Measurements from ENCODE around the gene ISCU. TPM values are rescaled to one million over a fixed set of nuclear protein-coding genes. Genes with fewer than 3 reads are reported as not detected.

ISCU gene
- polyA plus RNA-seq, 1 donor (not counting 4 experiments of a cell fraction or from before 2014, with no cell fraction given): 106 TPM

DNA sequence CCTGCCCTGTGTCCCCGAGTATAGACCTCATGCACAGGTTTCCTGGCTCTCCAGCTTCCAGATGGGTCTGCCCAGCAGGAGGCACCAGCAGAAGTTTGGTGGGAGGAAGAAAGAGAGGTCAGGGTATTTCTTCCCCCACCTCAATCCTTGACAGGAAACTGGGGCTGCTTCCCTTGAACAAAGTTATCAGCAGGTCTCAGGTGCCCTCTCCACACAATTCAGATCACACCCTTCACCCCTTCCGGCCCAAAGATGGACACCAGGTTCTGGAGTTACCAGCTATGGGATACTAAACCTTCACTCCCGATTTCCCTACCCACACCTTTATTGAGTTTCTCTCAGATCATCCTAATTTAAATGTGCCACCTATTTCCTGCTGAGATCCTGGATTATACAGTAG, 2.6 kb upstream of the ISCU start:
- H3K9me3 ChIP-seq (ENCODE audit: control insufficient read depth, low read depth, low read length): no peaks in the 10 kb centered on the region
- peaks cover 4% of the 10 kb centered on the region for H4K20me1 ChIP-seq (ENCODE audit: control insufficient read depth, extremely low read depth, insufficient read depth, low read length)
- H3K9me1 ChIP-seq (ENCODE audit: control insufficient read depth, extremely low read depth, insufficient read depth, low read length): no peaks in the 10 kb centered on the region
- H3K27ac ChIP-seq (ENCODE audit: control insufficient read depth, insufficient read depth, low read length): peak overlapping the region; percentile 99
- no peak overlapping the region for H2AFZ ChIP-seq (ENCODE audit: control insufficient read depth, low read length)
- peaks cover 7 to 20% of the 10 kb centered on the region in 2 experiments for H3K36me3 ChIP-seq (ENCODE audit: control insufficient read depth in 2 of 2, extremely low read depth in 1 of 2, insufficient read depth in 2 of 2, low read length in 2 of 2)
- H3K27me3 ChIP-seq (ENCODE audit: control insufficient read depth, extremely low read depth, insufficient read depth, low read length): no peaks in the 10 kb centered on the region
- H3K4me2 ChIP-seq (ENCODE audit: control insufficient read depth, extremely low read depth, insufficient read depth, low read depth, low read length): peak overlapping the region; percentile 98
- DNase-seq (ENCODE audit: low read depth, low spot score) (no peak), FAIRE-seq (no peak)
- peak overlapping the region; percentile 98 for H3K9ac ChIP-seq (ENCODE audit: control insufficient read depth, extremely low read depth, insufficient read depth, low read length)
- peak overlapping the region; percentile 87 to 98 (median 92) for H3K4me3 ChIP-seq (ENCODE audit: control insufficient read depth in 2 of 3, extremely low read depth in 1 of 3, insufficient read depth in 2 of 3, low read depth in 1 of 3, low read length in 3 of 3)
- H3K79me2 ChIP-seq (ENCODE audit: control insufficient read depth, insufficient read depth, low read length): peaks cover 69% of the 10 kb centered on the region
- dilution Hi-C loops (cut with MboI; ENCODE audit: extremely low pct_ligation_motif_present, low sequenced_read_pairs): no loop called here
- TF ChIP-seq, protein P1, sequence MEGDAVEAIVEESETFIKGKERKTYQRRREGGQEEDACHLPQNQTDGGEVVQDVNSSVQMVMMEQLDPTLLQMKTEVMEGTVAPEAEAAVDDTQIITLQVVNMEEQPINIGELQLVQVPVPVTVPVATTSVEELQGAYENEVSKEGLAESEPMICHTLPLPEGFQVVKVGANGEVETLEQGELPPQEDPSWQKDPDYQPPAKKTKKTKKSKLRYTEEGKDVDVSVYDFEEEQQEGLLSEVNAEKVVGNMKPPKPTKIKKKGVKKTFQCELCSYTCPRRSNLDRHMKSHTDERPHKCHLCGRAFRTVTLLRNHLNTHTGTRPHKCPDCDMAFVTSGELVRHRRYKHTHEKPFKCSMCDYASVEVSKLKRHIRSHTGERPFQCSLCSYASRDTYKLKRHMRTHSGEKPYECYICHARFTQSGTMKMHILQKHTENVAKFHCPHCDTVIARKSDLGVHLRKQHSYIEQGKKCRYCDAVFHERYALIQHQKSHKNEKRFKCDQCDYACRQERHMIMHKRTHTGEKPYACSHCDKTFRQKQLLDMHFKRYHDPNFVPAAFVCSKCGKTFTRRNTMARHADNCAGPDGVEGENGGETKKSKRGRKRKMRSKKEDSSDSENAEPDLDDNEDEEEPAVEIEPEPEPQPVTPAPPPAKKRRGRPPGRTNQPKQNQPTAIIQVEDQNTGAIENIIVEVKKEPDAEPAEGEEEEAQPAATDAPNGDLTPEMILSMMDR (optimal IDR thresholded peaks at IDR 0.05 in 1 of 3, IDR thresholded peaks at IDR 0.05 in 1 of 3, conservative IDR thresholded peaks at IDR 0.05 in 1 of 3; ENCODE audit: extremely low read depth in 1 of 3, insufficient read depth in 2 of 3, low read length in 3 of 3): peak; percentile 3 to 26 (median 17)
- TF ChIP-seq EZH2 (IDR thresholded peaks at IDR 0.05; ENCODE audit: low read length): no peak
- H3K4me1 ChIP-seq (ENCODE audit: control insufficient read depth, extremely low read depth, insufficient read depth, low read length): peaks cover 21% of the 10 kb centered on the region

DNA sequence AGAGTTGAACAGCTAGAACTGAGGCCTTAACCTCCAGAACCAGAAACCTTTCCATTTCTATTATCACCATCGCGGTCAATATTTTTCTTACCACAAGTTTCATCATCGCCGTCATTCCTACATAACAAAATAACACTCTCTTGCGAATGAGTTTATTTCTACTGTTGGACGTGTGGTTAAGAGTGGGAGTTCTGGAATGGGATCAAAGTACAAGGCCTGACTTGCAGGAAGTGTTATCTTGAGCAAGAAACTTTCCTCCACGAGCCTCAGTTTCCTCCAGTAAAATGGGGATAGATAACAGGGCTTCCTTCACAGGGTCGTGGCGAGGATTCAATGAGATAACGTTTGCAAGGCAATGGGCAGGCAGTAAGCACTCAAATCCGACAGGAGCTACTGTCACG, 2.1 kb upstream of the ISCU start:
- Histone ChIP-seq H3K4me3 (ENCODE audit: control insufficient read depth in 2 of 3, extremely low read depth in 1 of 3, insufficient read depth in 2 of 3, low read depth in 1 of 3, low read length in 3 of 3) (peak overlapping the region; percentile 87 to 98 (median 92)), H3K9me1 (ENCODE audit: control insufficient read depth, extremely low read depth, insufficient read depth, low read length) (no peaks in the 10 kb centered on the region), H3K4me1 (ENCODE audit: control insufficient read depth, extremely low read depth, insufficient read depth, low read length) (peaks cover 21% of the 10 kb centered on the region), H3K27ac (ENCODE audit: control insufficient read depth, insufficient read depth, low read length) (peak overlapping the region; percentile 99), H3K9ac (ENCODE audit: control insufficient read depth, extremely low read depth, insufficient read depth, low read length) (peak overlapping the region; percentile 98), H2AFZ (ENCODE audit: control insufficient read depth, low read length) (peak overlapping the region; percentile 100), H3K4me2 (ENCODE audit: control insufficient read depth, extremely low read depth, insufficient read depth, low read depth, low read length) (peak overlapping the region; percentile 98), H3K9me3 (ENCODE audit: control insufficient read depth, low read depth, low read length) (no peaks in the 10 kb centered on the region), H4K20me1 (ENCODE audit: control insufficient read depth, extremely low read depth, insufficient read depth, low read length) (peaks cover 3% of the 10 kb centered on the region), H3K36me3 (ENCODE audit: control insufficient read depth in 2 of 2, extremely low read depth in 1 of 2, insufficient read depth in 2 of 2, low read length in 2 of 2) (peaks cover 11 to 24% of the 10 kb centered on the region in 2 experiments), H3K27me3 (ENCODE audit: control insufficient read depth, extremely low read depth, insufficient read depth, low read length) (no peaks in the 10 kb centered on the region), H3K79me2 (ENCODE audit: control insufficient read depth, insufficient read depth, low read length) (peaks cover 64% of the 10 kb centered on the region)
- TF ChIP-seq EZH2 (IDR thresholded peaks at IDR 0.05; ENCODE audit: low read length): no peak
- TF ChIP-seq, protein P1 (optimal IDR thresholded peaks at IDR 0.05 in 1 of 3, IDR thresholded peaks at IDR 0.05 in 1 of 3, conservative IDR thresholded peaks at IDR 0.05 in 1 of 3; ENCODE audit: extremely low read depth in 1 of 3, insufficient read depth in 2 of 3, low read length in 3 of 3): no peak
- no peak for FAIRE-seq
- DNase-seq (ENCODE audit: low read depth, low spot score): no peak
- dilution Hi-C loops (cut with MboI; ENCODE audit: extremely low pct_ligation_motif_present, low sequenced_read_pairs): no loop called here

All from keratinocyte (primary cell).